H4 (cell line): ENCODE measurements around the gene SLC6A9. TPM values are rescaled to one million over a fixed set of nuclear protein-coding genes. Genes with fewer than 3 reads are reported as not detected.

Experiments
- DNase-seq: peaks from one replicate; pipeline ENCODE4 v3.0.0-alpha.2; 2015; ENCODE audit warnings: low spot score
- total RNA-seq: library from RNA; depleted of rRNA; stranded (reverse); fragments of >200 nt; shearing (Covaris generic); gene quantifications from 2 replicates; pipeline ENCODE4 v1.2.3, GENCODE V29; 2014; rRNA removed

SLC6A9 gene
- total RNA-seq = 9.6 and 10.0 TPM in 2 replicates

DNA sequence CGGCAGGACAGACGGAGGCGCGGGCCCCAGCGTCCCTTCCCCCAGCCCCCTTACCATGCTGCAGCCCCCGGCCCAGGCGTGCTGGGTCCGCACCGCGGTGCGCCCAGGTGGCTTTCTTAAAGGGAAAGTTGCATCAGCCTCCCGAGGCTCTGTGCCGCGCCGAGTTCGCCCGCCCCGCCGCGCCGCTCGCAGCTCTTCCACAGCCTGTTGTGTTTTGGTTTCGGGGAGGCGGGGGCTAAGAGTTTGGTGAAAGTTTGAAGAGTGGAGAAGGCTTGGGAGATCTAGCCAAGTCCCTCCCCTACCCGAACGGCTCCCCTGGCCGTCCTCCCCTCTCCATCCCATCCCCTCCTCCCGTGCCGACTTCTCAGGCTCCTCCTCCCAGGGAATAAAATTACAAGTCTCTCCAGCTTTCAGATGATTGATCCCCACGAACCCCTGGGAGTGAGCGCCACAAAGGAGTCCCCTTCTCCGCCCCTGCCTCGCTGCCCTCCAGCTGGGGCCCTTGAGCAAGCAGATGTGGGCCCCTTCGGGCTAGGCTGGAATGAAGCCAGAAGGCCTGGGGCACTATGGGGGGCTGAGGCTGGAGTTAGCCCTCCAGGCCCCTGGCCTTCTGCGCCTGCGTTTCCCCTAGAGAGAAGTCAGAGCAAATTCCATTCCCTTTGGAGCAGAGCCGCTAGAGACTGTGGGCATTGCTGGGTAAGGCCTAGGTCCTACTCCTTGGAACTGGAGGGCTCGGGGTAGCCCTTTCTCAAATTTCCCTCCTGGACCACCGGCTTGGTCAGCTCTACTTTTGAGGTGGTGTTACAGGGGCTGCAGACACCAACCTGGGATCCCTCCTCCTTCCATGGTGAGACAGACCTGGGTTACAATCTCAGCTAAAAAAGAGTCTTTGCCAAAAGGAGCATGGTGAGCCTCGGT lies at the start of gene SLC6A9:
TSS of gene SLC6A9 (minus strand) at position 211 of the 918 bp plus-strand sequence. CDS start 7,185 bp downstream, outside the sequence.
- peak; percentile 79 for DNase-seq

- DNase-seq = no peak
Observed at GRCh38 chr1:44079566-44079965, 48.3 kb upstream of the SLC6A9 start.

DNA sequence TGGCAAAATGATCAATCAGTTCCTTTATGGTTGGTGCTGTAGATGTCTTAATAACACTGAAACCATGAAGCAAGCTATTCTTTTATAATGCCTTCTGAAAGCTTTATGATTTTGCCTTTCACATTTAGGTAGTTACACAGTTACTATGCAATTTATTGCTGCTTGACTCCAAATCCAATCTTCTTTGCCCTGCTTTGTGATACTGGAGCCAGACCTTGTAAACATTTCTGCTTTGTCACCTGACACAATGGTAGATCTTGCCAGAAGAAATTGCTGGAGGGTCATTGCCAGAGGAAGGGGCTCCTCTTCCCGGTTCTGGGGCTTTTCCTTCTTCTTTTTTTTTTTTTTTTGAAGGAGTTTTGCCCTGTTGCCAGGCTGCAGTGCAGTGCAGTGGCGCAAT lies 46.8 kb upstream of the SLC6A9 start:
- DNase-seq = no peak

DNA sequence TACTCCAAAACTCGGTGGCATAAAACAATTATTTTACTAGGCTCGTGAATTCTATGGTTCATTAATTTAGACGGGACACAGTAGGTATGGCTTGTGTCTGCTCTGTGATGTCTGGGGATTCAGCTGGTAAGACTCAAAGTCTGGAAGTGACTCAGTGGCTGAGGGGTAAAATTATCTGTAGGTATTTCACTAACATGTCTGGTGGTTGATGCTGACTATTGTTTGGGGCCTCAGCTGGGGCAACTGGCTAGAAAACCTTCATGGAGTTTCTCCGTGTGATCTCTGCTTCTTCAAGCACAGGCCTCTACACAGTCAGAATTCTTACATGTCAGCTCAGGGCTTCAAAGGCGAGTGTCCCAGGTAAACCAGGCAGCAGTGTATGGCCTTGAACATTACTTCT lies 46.2 kb upstream of the SLC6A9 start:
- DNase-seq = no peak

DNA sequence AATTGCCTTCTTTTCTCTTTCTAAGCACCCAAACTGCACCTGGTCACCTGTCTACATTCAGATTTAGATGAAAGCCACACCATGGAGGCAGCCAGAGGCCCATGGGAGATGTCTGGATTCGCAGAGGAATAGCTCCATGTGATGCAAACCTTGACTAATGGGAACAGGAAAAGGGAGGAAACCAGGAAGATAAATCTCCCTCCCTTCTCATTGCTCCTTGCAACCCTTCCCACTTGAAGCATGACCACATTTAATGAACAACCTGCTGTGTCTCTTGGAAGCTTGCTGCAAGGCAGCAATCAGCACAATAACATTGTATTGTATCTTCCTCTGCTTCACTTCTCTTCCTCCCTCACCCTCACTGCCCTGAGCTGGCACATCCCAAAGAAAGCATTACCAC lies 44.8 kb upstream of the SLC6A9 start:
- DNase-seq = no peak

- no peak for DNase-seq
Observed at GRCh38 chr1:44074415-44074814, 43.2 kb upstream of the SLC6A9 start.

GRCh38 chr1:44073528-44073927 lies 42.3 kb upstream of the SLC6A9 start:
- DNase-seq = no peak

- DNase-seq = no peak
Observed at GRCh38 chr1:44072821-44073220, 41.6 kb upstream of the SLC6A9 start.

GRCh38 chr1:44072204-44072603 lies 40.9 kb upstream of the SLC6A9 start:
- DNase-seq = peak; percentile 80

DNA sequence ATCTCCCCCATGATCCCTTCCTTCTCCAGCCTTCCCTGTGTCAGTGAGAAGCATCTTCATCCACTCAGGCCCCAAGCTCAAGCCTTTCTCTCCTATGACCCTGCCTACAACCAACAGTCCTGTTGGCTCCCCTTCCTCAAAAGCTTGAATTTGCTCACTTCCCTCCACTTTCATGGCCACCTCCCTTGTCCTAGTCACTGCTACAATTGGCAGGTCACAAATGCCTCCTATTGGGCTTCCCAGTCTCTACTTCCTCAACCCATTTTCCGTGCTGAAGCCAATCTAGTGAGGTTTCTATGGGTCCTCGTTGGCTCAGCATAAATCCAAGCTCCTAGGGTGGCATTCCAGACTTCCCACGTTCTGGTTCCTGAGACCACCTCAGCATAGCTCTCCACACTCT lies 40.2 kb upstream of the SLC6A9 start:
- no peak for DNase-seq

- DNase-seq = no peak
Observed at GRCh38 chr1:44068442-44068921, 37.2 kb upstream of the SLC6A9 start.

DNA sequence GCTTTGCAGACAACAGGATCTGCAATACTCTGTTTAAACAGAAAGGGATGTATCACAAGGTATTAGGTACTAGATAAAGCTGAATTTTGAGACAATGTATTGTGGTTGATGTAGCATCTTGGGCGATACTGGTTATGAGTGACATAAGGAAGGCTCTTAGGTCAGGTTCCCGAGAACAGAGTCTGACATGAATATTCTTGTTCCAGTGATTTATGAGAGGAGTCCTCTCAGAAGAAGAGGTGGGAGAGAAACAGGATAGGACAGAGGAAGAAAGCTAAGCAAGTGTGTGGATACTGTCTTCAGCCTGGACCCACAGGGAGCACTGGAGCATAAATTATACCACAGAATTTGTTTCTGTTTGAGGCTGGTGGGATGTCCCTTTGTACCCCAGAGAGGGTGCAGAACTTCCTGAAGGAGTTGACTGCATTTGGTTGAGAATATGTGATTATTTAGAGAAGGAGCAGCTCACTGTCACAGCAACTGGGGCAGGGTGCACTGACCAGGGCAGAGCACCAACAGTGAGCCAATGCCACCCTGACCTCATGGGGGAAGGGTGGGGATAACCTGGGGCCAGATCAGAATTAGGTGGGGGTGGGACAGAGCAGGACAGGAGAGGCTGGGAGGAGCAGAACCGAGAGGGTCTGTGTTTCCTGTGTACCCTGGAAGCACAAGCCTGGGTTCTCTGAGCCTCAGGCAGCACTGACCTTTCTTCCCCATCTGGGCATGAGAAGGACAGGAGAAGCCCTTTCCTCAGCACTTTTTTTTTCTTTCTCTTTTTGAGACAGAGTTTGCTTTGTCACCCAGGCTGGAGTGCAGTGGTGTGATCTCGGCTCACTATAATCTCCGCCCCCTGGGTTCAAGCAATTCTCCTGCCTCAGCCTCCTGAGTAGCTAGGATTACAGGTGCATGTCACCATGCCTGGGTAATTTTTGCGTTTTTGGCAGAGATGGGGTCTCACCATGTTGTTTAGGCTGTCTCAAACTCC lies 36.3 kb upstream of the SLC6A9 start:
- no peak for DNase-seq

GRCh38 chr1:44062656-44063179 lies 31.5 kb upstream of the SLC6A9 start:
- no peak for DNase-seq

DNA sequence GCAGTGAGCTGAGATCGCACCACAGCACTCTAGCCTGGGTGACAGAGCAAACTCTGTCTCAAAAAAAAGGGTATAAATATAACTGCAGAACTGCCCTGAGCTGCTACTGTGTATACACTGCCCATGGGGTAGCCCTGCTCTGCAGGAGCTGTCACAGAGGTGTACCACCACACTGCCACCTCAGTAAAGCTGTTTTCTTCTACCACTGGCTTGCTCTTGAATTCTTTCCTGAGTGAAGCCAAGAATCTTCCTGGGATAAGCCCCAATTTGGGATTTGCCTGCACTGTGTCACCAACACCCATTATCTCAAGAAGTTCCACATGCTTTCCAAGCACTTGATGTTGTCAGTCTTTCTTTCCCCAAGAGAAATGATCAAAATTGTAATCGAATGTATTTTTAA lies 30.6 kb upstream of the SLC6A9 start:
- DNase-seq = no peak

- DNase-seq = no peak
Observed at GRCh38 chr1:44060830-44061267, 29.6 kb upstream of the SLC6A9 start.

GRCh38 chr1:44059664-44060355 lies 28.5 kb upstream of the SLC6A9 start:
- no peak for DNase-seq

- DNase-seq = no peak
Observed at GRCh38 chr1:44059212-44059611, 27.9 kb upstream of the SLC6A9 start.

- no peak for DNase-seq
Observed at GRCh38 chr1:44057293-44057692, 26.0 kb upstream of the SLC6A9 start.

- DNase-seq = no peak
Observed at GRCh38 chr1:44053394-44053793, 22.1 kb upstream of the SLC6A9 start.

DNA sequence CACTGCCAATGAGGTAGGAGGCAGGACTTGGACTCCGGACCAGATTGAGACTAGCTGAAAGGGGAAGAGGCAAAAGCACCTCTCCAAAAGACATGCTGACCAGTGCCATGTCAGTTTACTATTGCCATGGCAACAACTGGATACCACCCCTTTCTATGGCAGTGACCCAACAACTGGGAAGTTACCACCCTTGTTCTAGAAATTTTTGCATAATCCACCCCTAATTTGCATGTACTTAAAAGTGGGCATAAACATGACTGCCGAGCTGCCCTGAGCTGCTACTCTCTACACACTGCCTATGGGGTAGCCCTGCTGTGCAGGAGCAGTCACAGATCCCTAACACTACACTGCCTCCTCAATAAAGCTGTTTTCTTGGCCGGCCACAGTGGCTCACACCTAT lies 19.0 kb upstream of the SLC6A9 start:
- no peak for DNase-seq

- DNase-seq = no peak
Observed at GRCh38 chr1:44049839-44050238, 18.6 kb upstream of the SLC6A9 start.
